GM13977 (cell line): ENCODE data around the gene CCDC17.

Source experiments
- DNase-seq: peaks from one replicate; pipeline ENCODE4 v3.0.0; 2012; ENCODE audit warnings: low spot score
- CTCF ChIP-seq: IDR thresholded peaks from 2 replicates; pipeline ENCODE4 v1.5.1; 2012; ENCODE audit warnings: mild to moderate bottlenecking, control low read depth; ENCODE audit not compliant: insufficient read depth; ENCODE audit errors: extremely low read depth, missing control alignments
- in situ Hi-C: fragments of 300-500 bp; cut with MboI; formaldehyde crosslinking; loops from one replicate; pipeline ENCODE4 v1.12.0; 2022; ENCODE audit warnings: low sequenced_read_pairs, low pct_unique_long_range_greater_than_20kb, mixed read lengths, inconsistent platforms; ENCODE audit not compliant: unreplicated experiment

Gene CCDC17

GRCh38 chr1:45644661-45645060 is 20.8 kb upstream of the CCDC17 start:
- no peak for TF ChIP-seq CTCF
- in situ Hi-C loops = no loop called here
- no peak for DNase-seq

GRCh38 chr1:45643978-45644377 is 20.1 kb upstream of the CCDC17 start:
- in situ Hi-C loops = no loop called here
- no peak for TF ChIP-seq CTCF
- DNase-seq = no peak

- in situ Hi-C loops = no loop called here
- no peak for DNase-seq
- no peak for TF ChIP-seq CTCF
Measured at GRCh38 chr1:45643321-45643720, 19.5 kb upstream of the CCDC17 start.

GRCh38 chr1:45640293-45640692 is 16.4 kb upstream of the CCDC17 start:
- in situ Hi-C loops = no loop called here
- DNase-seq = no peak
- no peak for TF ChIP-seq CTCF

GRCh38 chr1:45635211-45635610 is 11.4 kb upstream of the CCDC17 start:
- no peak for TF ChIP-seq CTCF
- in situ Hi-C loops = no loop called here
- DNase-seq = no peak

GRCh38 chr1:45630429-45630828 is 6.6 kb upstream of the CCDC17 start:
- no peak for DNase-seq
- TF ChIP-seq CTCF = no peak
- in situ Hi-C loops = no loop called here

- no peak for TF ChIP-seq CTCF
- in situ Hi-C loops = no loop called here
- no peak for DNase-seq
Measured at GRCh38 chr1:45629035-45629434, 5.2 kb upstream of the CCDC17 start.
